Midbrain (tissue), 1 donor: ENCODE results near the gene BABAM2.

ENCODE experiments used
- DNase-seq: peaks from one replicate; lab custom pipeline; 2025; lab: John Stamatoyannopoulos, UW

The BABAM2 gene

DNA sequence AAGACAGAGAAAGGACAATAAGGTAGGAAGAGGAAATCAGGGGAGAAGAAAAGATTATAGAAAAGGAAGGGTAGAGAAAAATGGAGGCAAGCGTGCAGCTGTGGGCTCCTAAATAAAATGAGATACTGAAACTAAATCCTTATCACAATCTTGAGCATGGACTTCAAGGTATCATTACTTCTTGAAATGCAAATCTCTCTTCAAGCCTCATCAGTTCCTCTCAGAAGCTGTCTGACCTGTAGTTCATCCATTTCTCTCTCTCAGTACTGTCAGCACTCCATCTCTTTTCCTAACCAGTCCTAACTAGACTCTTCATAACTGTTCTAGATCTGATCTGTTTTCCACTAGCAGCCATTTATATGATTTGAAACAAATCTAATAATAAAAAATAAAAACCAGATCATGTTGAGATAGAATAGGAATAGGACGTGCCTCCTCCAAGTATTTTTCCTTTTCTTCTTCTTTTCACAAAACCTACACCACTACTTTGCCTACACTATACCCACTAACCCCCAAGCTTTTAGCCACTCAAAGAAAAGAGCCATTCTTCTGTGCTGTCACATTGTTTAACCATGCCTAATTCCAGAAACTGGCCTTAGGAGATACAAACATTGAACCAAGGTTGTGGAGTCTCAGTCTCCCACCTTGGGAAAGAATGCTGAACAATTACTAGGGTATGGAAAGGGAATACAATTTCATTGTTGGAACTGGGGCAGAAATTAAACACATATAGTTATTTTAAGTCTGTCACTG is 21.1 kb downstream of the BABAM2 start:
- no peak for DNase-seq

DNA sequence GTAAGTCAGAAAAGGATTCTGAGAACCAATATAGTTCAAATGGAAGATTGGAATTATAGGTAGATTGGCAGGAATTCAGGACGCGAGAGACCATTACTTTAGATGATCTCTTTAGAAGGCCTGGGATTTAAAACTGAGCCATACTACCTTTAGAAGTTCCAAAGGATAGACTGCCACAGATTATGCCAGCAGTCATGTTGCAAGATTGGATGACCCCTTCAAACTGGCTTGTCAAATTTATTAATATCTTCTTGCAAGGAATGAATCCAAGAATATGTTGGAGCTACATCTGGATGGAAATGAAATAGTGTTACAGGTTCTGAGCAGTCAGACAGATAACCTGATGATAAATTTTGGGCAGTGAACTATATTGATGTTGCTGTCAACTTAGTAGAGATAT is 22.0 kb downstream of the BABAM2 start:
- no peak for DNase-seq

DNA sequence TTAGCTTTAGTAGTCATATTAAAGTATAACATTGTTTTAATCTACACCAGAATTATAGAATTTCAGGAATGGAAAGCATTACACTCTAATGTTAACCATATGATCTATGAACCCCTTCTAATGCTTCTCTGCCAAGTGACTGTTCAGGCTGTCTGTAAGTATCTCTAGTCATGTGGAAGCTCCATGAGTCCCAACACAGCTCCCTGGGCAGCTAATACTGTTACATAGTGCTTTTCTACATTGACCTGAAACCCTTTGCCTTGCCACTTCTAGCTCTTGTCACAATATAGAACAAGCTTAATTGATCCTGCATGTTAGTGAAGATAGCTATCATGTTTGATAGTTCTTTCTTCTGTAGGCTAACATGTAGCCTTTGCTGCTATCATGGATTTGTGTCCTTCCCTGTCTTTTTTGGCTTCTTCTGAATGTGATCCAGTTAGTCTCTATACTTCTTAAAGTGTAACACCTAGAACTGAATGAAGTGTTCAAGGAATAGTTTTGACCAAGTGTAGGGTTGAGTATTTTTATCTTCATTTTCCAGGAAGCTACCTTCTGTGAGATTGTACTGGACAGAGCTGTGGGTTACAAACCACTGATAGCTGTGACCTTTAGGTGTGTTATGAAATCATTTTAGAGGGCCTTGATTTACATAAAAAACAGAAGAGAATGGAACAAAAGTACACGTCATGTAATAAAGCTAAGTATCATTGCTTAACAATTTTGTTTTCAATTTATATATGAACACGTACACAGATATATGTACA is 23.7 kb downstream of the BABAM2 start:
- no peak for DNase-seq

DNA sequence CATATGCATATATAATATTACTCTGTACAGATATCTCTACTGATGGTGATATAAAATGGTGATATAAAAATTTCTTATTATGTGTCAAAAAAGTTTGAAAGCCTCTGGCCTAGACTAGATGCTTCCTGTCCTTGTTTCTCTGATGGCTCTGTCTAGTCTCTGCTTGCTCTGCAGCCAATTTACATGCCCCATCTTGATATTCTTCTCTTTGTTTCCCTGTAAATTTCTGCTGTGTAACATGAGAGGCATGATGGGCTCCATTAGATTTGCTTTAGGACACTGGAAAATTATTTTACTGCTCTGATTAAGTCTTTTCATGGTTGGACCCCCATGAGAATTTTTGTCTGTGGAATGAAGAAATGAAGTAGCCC is 24.3 kb downstream of the BABAM2 start:
- no peak for DNase-seq

DNA sequence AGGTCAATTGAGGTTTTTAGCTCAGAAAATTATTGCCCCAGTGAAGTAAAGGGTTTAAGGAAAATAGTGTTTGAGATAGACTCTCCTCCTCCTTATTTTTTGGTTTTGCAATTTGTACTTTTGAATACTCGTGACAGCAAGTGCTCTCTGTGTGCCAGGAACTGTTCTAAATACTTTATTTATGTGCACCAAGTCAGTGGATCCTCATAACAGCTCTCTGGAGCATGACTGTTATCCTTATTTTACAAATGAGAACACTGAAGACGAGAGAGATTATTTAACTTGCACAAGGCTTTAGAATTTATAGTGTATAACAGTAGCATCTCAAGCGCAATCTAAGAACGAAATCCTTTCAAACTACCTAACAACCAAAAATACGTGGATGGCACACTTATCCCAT is 24.7 kb downstream of the BABAM2 start:
- no peak for DNase-seq

DNA sequence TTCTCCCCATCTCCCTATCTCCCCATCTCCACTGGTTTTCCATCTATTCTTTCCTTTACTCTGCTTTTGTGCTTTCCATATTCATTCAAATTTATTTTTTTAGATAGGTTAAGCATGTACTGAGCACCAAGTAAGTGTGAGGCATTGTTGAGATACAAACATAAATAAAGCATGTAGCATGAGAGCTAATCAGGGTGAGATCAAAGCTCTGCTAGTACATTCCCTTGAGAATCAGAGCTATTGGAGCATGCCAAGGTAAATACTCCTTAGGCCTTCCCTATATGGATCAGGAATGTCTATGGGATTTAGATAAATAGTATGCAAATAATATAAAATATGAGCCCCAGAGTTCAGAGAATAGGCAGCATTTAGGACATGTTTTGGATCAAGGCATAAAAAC is 25.3 kb downstream of the BABAM2 start:
- DNase-seq = no peak

DNA sequence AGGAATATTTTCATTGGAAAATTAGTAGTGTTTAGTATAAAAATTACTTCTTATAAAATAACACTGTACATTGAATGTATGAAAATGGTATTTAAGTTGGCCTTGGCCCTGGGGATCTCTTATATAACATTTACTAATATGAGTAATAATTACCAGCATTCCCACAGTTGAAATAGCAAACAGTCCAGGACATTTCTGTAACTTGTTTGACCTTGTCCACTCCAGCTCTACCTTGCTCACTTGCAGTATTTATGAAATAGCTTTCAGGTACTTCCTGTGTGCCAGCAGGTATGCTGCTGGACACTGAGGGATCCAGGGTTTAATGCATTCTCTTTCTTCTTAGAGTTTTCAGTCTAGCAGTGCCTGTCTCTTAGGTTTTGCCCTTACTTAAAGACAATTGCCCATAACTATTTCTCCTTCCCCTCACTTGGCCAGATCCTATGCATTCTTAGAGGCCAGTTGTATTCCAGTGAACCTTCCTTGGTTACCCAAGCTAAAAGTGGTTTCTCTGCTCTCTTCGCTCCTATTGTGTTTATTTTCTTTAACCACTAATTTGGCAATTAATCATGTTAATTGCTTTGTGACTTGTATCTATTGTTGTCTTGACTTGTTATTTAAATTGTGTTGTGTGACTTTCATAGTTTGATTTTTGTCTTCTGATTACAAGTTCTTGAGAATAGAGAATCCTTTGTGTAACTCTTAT is 25.9 kb downstream of the BABAM2 start:
- DNase-seq = no peak

DNA sequence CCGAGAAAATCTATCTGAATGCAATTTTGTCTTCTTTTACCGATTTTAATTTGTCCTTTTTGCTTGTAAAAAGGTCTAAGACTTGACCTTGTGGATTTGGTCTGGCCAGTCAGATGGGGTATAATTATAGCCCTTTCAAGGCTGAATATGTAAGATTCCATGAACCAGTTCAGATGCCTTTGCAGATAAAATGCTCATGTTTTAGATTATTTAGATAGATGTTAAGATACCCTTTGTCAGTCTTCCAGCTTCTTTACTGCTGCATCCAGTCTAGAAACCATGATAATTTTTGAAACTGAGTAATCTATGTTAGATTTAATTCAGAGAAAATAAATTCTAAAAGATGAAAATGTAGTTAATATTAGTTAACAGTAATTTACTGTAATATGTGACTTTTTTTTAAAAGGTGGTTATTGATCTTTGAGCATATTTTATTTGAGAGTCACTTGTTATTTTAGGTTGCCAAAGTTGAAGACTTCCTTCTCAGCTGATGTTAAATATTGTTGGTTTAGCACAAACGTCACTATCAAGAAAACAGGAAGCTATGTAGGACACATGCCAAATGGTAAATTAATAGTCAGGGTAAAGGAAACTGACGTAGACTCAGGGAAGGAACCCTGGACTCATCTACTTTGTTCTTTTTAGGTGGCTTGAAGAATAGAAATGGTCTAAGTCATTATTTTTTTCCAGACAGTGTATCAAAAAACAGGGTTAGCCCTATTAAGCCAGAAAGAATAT is 29.8 kb downstream of the BABAM2 start:
- DNase-seq = no peak

DNA sequence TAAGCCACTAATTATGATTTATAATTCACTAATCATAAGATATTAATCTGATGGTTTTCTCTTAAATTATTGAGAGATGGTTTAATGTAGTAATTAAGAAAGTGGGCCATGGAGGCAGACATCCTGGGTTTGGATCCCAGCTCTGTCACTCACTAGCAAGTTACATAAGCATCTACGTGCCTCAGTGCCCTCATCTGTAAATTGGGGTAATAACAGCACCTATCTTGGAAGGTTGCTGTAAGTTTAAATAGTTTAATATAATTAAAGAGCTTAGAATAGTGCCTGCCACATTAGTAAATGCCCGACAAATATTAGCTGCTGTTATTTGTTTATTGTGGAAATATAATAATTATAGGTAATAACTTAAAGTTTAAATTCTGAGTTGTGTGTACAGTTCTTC is 30.9 kb downstream of the BABAM2 start:
- no peak for DNase-seq

DNA sequence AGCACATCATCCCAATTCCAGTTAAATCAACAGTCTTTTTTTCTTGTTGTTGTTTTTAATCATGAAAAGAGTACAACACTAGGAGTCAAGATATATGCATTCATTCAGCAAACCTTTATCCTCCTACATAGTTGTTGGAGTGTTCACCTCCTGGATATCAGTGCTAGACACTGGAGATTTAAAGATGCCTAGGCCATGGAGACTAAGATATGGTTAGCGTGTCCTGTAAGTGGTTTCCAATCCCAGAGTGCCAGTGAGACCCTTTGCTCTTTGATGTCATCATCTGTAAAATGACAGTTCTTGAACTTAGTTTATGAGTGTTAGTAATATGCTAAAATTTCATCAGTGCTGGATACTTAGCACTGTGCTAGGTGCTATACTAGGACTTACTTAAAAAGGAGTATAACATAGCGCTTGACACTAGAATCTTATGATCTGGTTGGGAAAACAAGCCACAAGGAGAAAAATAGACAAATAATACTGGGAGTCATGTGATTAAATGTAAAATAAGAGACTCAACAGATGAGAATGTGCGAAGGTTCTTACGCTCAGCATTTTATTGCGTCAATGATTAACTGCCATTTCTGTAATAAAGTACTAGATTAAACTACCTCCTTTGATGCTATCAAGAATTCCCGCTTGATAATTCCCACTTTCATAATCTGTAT is 31.5 kb downstream of the BABAM2 start:
- no peak for DNase-seq

DNA sequence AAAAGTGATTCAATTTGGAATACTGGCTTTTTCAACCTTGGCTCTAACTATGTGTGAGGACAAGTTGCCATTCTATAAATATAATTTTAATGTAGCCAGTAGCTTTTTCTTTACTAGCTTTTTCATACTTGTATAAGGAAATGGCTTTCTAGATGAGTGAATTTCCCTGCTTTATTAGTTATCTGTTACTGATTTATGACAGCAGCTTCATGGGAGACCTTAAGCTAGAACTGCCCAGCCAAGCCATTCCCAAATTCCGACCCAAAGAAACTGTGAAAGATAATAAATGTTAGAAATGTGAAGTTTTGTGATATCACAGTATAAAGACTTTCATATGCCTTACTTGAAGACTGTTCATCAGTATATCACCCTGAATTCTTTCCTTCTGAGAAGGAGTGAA is 32.3 kb downstream of the BABAM2 start:
- no peak for DNase-seq

DNA sequence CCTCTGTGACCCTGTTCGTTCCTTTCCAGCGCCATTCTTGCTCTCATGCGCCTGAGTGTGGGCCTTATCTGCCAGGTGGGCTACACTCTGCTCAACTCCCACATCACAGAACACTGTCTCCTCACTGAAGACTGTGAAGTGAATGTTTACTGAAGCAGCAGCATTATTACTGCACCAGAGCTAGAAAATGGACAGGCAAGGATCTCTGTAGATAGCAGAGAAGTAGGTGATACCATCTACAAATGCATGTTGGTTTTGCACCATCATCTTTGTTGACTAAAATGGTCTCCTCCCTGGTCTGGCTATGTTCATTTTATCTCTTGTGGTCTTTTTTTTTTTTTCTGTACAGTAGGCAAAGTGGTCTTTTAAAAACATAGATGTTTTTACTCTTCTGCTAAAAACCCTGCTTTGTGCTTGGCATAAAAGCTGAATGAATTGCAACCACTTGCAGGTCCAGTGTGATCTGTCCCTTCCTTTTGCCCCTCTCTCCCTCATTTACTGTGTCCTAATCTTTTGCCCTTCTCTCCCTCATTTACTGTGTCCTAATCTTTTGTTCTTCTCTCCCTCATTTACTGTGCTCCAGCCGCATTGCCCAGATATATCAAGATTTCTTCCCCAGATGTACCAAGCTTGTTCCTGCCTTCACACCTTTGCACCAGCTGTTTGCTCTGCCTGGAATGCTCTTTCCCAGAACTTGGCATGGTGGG is 35.4 kb downstream of the BABAM2 start:
- no peak for DNase-seq

DNA sequence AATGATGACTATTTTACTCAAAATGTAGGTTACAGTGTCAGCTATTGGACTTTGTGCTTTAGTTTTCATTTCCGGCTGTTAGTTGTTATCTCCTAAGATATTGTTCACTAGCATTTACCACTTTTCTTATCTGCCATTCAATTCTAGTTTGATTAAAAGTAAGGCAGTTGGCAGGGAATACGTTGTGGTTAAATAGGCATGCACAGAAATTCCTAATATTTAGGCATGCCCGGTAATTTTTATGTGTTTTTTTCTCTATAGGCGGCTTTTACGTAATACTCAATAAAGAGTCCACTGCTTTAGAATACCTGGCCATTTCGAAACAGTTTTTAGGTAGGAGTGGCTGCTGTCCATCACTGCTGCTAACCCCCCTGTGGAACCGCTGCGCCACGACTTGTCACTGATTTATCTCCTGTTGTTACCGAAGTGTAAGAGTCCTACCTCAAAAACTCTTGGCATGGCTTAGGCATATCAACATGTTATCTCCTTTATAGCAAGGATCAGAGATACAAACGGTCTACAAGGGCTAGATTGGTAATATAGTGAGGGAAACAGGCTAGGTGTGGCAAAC is 39.5 kb downstream of the BABAM2 start:
- no peak for DNase-seq

DNA sequence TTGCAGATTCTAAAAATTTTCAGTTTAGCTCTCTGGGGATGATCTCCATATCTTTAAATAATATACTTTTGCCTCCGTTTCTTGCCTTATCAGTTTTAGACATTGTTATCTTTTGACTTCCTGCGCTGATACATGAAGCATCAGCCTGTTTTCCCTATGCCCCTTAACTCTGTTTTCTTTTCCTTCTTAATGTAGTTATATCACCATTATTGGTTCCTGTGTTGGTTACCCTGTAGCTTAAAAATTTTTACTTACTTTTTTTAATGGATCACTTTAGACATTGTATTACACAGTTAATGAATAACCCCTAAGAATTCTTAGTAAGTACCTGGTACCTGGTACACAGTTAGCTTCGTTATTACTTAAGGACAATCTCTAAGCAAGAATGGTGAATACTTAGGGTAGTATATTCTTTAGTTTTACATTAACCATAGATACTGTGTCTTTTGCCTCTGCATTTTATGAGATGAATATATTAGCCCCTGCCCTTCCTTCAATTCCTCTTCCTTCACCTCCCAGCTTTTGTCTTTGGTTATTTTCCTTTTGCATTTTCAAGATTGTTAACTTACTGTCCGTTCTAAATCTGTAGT is 40.9 kb downstream of the BABAM2 start:
- DNase-seq = no peak

DNA sequence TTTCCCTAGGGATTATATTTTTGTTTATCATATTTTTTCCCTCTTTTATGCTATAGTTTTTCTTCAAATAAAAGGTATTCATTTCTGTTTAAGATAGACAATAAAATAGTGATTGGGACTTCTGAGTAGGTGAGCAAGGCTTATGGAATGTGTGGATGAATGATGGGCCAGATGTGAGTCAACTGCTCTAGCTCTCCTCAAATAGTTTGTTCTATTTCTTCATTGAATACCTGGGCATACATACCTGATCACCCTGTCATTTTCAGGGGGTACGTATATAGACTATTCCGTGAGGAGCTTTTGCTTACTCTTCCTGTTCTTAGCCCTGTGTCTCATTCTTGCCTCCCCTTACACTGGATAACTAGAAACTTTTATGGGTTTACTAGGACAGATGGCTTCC is 41.9 kb downstream of the BABAM2 start:
- DNase-seq = no peak

DNA sequence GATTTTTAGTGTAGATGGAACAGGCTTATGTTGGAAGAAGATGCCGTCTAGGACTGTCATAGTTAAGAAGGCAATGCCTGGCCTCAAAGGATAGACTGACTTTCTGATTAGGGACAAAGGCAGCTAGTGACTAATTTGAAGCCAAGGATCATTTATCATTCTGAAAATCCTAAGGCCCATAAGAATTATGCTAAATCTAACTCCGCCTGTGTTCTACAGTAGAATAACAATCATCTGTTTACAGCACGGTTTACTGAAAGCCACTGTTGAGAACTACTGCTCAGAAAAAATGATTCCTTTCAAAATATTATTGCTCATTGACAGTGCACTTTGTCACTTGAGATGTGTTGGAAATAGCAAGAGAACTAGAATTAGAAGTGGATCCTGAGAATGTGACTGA is 44.5 kb downstream of the BABAM2 start:
- no peak for DNase-seq

DNA sequence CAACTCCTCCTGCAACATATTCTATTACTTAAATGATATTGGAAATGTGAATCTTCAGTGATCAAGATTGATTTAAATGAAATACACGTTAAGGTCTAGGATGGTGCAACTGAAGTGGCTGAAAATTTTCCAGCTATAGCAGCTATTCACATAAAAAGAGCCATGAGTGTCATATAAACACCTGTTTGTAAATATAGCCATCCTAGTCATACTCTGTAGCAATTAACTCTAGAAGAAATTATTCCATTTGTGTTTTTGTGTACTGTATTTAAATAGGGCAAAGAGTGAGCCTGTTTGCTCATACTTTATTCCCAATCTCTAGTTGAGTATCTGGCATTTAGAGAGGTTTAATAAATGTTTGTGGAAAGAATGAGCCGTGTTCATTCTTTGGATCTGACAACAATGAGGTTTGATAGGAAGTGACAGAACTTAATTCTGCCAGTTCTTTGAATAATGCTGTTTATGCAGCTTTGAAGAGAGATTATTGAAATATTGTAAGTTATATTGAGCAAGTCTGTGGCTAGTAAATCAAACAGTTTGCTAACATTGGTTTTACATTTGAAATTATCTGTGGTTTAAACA is 49.7 kb downstream of the BABAM2 start:
- DNase-seq = no peak

DNA sequence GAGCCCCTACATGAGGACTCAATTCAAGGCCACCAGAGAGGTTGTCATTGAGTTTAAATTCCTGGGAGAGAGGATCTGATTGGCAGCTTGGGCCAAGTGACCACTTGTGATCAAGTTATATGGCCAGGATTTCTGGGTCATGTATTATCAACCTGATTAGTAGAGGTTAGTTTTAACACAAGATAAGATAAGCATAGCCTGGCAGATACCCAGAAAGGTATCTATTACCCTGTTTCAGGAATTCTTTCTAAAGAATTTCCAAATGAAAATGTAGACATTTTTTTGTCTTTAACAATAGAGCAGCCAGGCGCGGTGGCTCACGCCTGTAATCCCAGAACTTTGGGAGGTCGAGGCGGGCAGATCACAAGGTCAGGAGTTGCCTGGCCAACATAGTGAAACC is 50.5 kb downstream of the BABAM2 start:
- no peak for DNase-seq

DNA sequence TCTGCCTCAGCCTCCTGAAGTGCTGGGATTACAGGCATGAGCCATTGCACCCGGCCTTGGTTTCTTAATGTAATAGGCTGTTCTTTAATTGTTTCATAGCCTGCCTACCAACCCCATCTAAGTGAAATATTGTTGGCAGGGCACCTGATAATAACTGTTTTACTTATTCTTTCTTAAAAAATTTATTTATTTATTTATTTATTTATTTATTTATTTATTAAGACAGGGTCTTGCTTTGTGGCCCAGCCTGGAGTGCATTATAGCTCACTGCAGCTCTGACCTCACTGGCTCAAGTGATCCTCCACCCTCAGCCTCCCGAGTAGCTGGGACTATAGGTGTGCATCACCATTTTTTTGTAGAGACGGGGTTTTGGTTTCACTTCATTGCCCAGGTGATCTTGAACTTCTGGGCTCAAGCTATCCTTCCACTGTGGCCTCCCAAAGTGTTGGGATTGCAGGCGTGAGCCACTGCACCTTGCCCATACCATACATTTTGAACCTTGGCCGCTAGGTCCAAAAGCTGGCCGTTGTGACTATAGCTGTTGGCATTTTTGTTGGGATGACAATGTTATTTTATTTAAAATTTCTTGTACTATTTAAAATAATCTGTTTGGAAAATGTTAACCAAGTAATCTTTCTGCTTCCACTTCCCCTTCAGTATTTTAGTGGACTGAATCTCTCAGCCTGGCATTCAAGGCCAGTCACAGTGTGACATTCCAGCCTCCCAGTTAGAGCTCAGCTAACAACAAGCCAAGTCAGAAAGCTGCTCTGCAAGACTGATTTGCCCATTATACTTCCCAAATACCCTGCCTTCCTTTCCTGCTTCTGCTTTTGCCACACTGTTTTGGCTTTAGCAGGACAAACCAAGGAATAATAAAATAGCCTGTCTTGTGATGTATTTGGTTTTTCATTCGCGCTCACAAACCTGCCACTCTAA is 52.4 kb downstream of the BABAM2 start:
- DNase-seq = peak; percentile 9
